Stimulated activated CD4-positive, alpha-beta T cell treated with anti-CD3 and anti-CD28 coated beads, Interleukin-15, amount 100 ng/mL, for 48 hours (primary cell): Measurements from ENCODE around the gene CRTC3.
A peak's percentile ranks its signal among the peaks of the same experiment; 100 is the strongest.

Experiments
- DNase-seq, 2 donors: peaks; one replicate each; pipeline ENCODE4 v3.0.0-alpha.2; 2020; ENCODE audit warnings: low read depth in 2 of 2

CRTC3 gene

GRCh38 chr15:90593499-90594158, 63.9 kb downstream of the CRTC3 start:
- no peak for DNase-seq

GRCh38 chr15:90594301-90594738, 64.6 kb downstream of the CRTC3 start:
- peak; percentile 82 to 86 for DNase-seq

GRCh38 chr15:90595763-90596155, 66.0 kb downstream of the CRTC3 start:
- DNase-seq = no peak

DNA sequence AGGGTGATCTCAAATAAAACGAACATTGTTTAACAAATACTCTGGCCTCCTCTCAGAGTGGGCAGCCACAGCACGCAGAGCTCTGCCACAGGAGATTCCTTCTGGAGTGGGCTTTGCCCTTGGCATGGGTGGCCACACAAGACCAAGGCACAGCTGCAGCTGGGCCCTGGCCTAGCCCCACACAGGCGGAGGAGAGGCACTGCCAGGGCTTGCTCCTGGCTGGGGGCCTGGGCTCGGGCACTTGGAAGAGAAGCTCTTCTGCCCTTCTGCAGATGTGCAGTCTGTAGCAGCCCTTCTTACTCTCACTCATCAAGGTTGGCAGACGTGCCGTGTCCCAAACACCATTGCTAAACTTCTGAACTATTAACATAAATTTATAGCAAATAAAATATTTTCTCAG, 67.2 kb downstream of the CRTC3 start:
- DNase-seq = no peak

- DNase-seq = no peak
Measured at GRCh38 chr15:90597577-90597976, 67.9 kb downstream of the CRTC3 start.

DNA sequence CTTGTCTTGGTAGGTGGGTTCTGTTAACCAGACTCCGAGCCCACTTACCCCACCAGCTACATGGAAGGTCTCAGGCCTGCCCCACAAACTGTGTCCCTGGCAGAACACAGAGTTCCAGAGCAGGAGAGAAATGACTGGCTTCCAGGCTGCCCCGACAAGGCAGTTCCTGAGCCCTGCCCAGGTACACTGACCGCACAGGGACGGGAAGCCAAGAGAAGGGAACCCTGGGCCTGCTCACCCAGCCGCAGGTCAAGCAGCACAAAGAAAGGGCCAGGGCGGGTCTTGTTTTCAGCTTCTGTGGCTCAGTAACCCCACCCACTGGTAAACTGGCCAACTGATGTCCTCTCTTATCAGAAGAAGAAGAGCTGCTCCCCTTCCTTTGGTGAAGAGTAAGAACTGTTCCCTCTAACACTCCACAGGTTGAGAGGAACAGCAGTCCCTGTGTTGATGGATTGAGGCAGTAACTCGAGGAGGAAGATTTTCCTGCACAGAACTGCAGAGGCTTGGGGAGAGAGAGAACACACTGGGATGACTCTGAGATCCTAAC, 68.4 kb downstream of the CRTC3 start:
- no peak for DNase-seq

- DNase-seq = no peak
Measured at GRCh38 chr15:90598679-90599078, 69.0 kb downstream of the CRTC3 start.

DNA sequence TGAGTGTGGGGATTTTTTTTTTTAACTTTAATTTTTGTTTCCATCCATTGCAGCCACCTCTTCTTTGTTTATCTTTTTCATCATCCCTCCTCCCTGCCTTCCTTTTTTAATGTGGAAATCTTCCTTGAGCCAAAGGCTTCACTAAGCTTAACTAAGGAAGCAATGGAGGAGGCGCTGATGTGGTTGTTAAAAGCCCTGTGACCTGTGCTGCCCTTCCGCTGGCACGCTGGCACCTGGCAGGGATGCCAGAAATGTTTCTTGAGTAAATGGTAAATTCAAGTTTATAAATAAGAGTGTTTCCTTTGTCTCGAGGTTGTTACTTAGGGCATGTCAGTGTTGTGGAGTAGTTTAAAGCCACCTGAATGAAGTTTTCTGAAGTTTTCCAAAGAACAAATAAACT, 69.4 kb downstream of the CRTC3 start:
- DNase-seq = no peak

GRCh38 chr15:90599644-90600043, 69.9 kb downstream of the CRTC3 start:
- no peak for DNase-seq

DNA sequence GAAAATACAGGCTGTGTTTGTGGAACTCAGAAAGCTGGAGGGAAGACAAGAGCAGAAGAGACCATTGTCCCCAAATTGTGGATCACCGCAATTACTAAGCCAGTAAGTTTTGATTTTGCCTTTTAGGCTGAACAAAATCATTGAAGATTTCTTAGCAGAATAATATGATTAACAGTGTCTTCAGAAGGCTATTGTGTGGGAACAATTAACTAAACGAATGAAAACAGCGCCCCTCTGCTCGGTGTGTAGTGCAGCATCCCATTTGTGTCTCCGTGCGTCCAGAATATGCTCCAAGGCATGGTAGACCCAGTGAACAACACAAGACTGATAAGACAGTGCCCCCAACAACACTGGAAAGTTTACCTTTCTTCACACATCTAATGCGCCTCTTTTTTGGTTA, 71.2 kb downstream of the CRTC3 start:
- no peak for DNase-seq

DNA sequence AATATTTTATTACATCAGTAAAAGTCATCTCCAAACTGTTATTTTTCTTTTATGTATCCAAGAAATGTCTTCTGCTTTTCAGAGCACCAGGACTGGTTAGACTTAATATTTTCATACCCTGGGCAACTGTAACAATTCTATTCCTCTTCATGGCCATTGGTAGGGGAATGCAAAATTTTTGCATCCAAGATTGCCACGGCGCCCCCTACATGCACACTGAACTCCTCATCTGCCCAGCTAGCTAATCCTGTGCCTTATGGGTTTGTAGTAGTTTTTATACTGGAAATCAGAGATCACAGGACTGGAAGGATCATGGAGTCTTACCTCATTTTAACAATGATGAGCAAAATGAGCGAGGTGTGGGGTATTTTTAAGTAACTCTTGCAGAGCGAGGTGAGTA, 74.2 kb downstream of the CRTC3 start:
- DNase-seq = peak in 1 of 2 donors; percentile 29

GRCh38 chr15:90606641-90607040, 76.9 kb downstream of the CRTC3 start:
- DNase-seq = no peak

DNA sequence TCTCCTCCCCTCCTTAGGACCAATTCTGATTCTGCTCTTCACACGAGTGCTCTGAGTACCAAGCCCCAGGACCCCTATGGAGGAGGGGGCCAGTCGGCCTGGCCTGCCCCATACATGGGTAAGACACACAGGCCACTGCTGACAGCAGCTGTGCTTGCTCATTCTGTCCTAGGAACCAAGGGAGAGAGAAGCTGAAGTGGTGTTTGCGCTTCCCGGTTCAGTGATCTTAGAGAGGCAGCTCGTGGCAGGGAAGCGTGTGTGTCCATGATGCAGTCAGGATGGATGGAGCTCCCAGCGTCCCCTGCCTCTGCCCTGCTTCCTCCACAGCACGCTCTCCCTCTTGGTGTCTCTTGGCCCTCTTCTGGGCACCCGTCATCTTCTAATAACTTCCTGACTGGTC, 77.6 kb downstream of the CRTC3 start:
- DNase-seq = no peak

- no peak for DNase-seq
Measured at GRCh38 chr15:90609242-90610180, 79.8 kb downstream of the CRTC3 start.

DNA sequence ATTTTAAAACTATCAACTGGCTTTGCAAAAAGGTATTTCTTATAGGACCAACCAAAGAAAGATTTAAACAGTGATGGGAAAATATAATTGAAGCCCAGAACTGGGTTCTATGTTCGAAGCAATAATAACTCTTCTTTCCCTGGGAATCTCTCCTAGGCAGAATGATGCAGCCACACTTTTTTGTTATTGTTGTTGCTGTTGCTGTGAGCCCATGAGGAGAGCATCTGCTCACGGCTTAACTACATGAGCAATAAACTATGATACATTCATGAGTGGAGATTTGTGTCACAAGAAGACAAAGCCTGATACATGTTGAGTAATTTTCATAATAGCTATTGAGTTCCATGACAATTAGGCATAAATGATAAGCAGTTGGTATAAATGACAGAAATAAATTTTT, 80.5 kb downstream of the CRTC3 start:
- DNase-seq = no peak

GRCh38 chr15:90611157-90611556, 81.4 kb downstream of the CRTC3 start:
- no peak for DNase-seq

DNA sequence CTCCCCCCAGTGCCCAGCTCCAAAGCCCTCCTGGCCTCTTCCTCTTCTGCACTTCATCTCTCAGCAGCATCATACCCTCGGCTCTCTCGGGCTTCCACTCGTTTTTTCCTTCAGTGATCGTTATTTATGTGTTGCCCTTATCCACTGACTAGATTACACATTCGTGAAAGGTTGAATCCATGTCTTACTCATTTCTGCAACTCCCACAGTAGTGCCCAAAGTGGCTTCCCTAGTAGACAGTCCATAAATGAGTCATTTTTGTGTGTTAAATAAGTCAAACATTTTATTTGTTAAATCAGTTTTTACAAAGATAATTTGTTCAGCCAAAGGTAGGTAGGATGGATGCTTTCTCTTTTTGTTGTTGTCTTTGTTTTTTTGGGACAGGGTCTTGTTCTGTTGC, 87.4 kb downstream of the CRTC3 start:
- no peak for DNase-seq

DNA sequence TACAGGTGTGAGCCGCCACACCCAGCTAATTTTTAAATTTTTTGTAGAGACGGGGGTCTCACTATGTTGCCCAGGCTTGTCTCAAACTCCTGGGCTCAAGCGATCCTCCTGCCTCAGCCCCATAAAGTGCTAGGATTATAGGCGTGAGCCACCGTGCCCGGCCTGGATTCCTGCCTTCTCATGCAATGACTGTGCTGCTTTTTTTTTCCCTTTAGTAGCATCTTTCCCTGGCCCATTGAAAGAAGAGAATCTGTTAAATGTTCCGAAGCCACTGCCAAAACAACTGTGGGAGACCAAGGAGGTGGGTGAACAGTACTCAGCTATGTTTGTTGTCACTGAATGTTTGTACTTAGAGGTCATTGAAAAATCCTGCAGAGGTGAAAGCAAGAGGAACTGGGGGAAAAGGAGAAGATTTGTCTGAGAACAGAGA, 88.0 kb downstream of the CRTC3 start:
- no peak for DNase-seq

DNA sequence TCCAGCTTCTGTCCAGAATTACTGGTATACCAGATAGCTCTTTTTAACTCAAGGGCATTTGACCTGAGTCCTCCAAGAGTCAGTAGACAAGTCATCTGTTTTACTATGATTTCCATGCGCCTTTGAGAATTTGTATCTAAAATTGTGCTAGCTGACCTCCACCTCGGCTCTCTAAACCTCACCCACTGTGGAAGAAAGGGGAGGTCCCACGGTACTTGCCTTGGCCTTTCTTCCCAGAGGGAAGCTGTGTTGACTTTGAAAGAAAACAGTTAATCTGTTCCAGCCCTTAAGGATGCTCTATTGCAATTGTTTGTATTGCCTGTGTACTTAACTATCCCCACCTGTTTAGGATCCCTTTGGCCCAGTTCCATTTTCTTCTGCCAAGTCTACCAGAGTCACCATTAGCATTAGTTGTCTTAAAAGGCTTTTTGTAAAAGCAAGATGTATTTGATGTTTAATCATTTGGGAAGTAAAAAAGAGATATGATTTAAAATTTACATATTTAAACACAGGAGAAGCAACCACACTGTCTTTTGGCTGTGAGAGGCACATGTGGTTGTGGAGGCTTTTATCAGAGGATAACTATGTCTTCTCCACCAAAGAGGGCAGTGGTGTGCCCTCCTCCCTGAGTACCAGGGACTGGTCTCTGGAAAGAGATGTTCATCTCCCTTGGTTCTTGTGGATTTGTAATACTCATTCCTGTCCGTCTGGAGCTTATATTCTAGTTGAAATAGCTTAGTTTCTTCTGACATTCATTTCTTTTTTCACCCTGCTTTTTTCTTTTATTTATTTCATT, 88.8 kb downstream of the CRTC3 start:
- DNase-seq = no peak

GRCh38 chr15:90619468-90619867, 89.7 kb downstream of the CRTC3 start:
- DNase-seq = no peak

GRCh38 chr15:90619939-90620338, 90.2 kb downstream of the CRTC3 start:
- DNase-seq = no peak
